ENCODE data around the gene RGS3.

DNA sequence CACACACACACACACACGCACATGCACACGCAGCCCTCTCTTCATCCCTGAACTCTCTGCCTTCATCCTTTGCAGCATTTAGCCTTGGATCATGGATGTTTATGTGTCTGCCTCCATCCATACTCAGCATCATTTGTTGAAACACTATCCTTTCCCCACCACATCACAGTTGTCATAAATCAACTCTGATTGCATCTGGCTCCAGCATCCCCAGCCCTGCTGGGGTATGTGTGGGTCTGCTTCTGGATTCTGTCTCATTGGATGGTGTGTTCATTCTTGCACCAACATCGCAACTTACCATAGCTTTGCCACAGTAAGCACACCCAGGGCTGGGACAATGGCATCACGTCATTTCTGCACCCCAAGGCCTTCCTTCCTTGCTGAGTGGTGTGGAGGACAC lies 175.4 kb downstream of the RGS3 start:
- TF ChIP-seq POLR2AphosphoS5 (IDR thresholded peaks at IDR 0.05), result no peak
- TF ChIP-seq CTCF (IDR thresholded peaks at IDR 0.05), result no peak
- TF ChIP-seq EP300 (IDR thresholded peaks at IDR 0.05), result no peak
